ENCODE results near the gene TSPO.

DNA sequence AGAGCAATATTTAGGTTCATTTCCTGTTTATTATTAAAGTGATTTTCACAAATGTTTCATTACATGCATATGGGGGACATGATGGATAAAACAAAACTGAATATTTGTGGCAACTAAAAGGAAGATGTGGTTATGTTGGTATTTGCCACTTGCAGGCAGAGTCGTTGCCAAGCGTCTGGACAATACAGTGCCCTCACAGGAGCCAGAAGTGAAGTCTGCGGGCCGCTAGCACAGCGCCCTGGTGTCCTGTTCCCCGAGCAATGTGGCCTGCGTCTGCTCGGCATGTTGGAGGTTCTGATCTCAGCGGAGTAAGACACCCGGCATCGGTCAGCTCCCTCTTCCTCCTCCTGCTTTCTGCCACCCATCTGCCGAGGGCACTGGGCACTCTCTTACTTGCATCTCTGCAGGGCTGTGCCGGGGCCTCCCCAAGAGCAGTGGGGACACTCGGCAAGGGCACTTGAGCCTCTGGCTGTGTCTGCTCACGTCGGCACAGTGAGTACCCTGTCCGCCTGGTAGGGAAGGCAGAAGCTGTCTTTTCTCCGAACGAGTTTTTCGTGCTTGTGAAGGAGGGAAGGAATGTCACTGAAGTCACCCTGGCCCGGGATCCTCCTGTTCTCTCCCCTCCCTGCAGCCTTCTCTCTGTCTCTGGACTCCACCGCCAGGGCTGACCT, 46.0 kb downstream of the TSPO start:
- no peak for TF ChIP-seq EZH2 (IDR thresholded peaks at IDR 0.05; ENCODE audit: low read depth, low read length, severe bottlenecking)
- TF ChIP-seq, protein P1, sequence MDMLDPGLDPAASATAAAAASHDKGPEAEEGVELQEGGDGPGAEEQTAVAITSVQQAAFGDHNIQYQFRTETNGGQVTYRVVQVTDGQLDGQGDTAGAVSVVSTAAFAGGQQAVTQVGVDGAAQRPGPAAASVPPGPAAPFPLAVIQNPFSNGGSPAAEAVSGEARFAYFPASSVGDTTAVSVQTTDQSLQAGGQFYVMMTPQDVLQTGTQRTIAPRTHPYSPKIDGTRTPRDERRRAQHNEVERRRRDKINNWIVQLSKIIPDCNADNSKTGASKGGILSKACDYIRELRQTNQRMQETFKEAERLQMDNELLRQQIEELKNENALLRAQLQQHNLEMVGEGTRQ (IDR thresholded peaks at IDR 0.05; ENCODE audit: low read length): no peak
- TF ChIP-seq, protein P2, sequence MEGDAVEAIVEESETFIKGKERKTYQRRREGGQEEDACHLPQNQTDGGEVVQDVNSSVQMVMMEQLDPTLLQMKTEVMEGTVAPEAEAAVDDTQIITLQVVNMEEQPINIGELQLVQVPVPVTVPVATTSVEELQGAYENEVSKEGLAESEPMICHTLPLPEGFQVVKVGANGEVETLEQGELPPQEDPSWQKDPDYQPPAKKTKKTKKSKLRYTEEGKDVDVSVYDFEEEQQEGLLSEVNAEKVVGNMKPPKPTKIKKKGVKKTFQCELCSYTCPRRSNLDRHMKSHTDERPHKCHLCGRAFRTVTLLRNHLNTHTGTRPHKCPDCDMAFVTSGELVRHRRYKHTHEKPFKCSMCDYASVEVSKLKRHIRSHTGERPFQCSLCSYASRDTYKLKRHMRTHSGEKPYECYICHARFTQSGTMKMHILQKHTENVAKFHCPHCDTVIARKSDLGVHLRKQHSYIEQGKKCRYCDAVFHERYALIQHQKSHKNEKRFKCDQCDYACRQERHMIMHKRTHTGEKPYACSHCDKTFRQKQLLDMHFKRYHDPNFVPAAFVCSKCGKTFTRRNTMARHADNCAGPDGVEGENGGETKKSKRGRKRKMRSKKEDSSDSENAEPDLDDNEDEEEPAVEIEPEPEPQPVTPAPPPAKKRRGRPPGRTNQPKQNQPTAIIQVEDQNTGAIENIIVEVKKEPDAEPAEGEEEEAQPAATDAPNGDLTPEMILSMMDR (IDR thresholded peaks at IDR 0.05; ENCODE audit: control extremely low read depth in 1 of 3, insufficient read depth in 1 of 3, low read depth in 1 of 3, low read length in 3 of 3): no peak

Data from H1 (cell line).